GM12801 (cell line): ENCODE measurements around the gene PWWP2A.

Experiments
- CTCF ChIP-seq: IDR thresholded peaks from one replicate; pipeline ENCODE4 v1.5.1; 2011; ENCODE audit warnings: control low read depth; ENCODE audit not compliant: insufficient read length; ENCODE audit errors: extremely low read depth

Gene PWWP2A

GRCh38 chr5:160150381-160150780 lies 31.1 kb upstream of the PWWP2A start:
- no peak for TF ChIP-seq CTCF

DNA sequence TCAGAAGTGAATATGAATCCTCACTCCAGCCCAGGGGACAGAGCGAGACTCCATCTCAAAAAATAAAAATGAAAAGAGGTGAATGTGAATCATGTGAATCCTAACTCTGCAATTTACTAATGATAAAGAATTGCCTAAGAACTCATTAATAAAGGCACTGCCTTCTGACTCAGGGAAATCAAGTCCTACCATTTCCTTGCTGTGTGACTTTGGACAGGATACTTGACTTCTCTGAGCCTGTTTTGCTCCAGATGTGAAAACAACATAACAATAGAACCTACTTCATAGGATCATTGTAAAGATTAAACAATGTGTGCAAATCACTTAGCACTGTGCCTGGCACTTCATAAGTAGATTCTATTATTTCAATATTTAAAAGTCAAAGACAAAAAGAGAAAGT lies 15.1 kb upstream of the PWWP2A start:
- TF ChIP-seq CTCF: no peak

GRCh38 chr5:160133918-160134304 lies 14.7 kb upstream of the PWWP2A start:
- TF ChIP-seq CTCF: no peak

GRCh38 chr5:160133071-160133917 lies 14.0 kb upstream of the PWWP2A start:
- TF ChIP-seq CTCF: no peak

DNA sequence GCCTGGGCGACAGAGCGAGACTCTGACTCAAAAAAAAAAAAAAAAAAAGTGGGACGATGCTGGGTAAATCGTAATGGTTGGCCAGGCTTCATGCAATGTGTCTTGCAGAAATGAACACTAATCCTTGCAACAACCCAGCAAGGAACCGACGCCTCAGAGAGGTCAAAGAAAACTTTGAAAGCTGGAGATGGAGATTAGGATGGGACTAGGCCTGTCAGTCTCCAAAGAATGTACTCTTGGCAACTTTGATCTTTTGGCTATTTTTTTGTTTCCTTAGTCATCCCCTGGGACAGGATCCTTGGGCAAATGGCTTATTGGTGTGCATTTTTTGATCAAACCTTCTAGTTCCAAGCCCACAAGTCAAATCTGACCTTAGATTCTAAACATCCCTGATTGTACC lies 10.6 kb upstream of the PWWP2A start:
- no peak for TF ChIP-seq CTCF

DNA sequence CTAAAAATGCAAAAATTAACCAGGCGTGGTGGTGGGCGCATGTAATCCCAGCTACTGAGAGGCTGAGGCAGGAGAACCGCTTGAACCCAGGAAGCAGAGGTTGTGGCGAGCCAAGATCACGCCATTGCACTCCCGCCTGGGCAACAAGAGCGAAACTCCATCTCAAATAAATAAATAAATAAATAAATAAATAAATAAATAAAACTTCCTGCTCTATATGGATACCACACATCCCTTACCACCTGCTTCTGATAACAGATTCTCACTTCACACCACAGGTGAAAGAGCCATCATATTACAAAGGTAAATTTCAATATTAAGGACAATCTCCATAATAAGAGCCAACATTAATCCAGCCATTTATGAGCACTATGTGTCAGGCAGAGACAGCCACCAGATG lies 9.4 kb upstream of the PWWP2A start:
- no peak for TF ChIP-seq CTCF

GRCh38 chr5:160119905-160120266 lies 636 bp upstream of the PWWP2A start:
- TF ChIP-seq CTCF: no peak
